IMR-90 (cell line): ENCODE data around the gene WNT7B. TPM values are rescaled to one million over a fixed set of nuclear protein-coding genes. Genes with fewer than 3 reads are reported as not detected.

Source experiments
- ATAC-seq: fragments of 200-7000 bp; cut with Tn5 transposase; 2 replicates; pipeline ENCODE4 v1.9.1; 2020; ENCODE audit warnings: low read depth, mild to moderate bottlenecking, moderate library complexity
- BruUV-seq: library from RNA; stranded (reverse); fragments of 400-500 nt; replicated peaks from 2 replicates; lab custom pipeline; 2021; lab: Mats Ljungman, UMichigan
- CTCF ChIA-PET: fragments of 300-600 bp; formaldehyde crosslinking; extraction: SDS; loops from one replicate; lab custom pipeline; 2021; ENCODE audit warnings: antibody characterized with exemption; lab: Yijun Ruan, JAX
- POLR2A ChIA-PET: fragments of 300-600 bp; sonication (Branson Sonifier 250); formaldehyde crosslinking; loops from one replicate; lab custom pipeline; 2022; ENCODE audit warnings: antibody characterized with exemption; ENCODE audit not compliant: unreplicated experiment; lab: Charles Lee
- DNase-seq: peaks from one replicate; pipeline ENCODE4 v3.0.0; 2013
- H2AFZ ChIP-seq: replicated peaks from 2 replicates; pipeline ENCODE3; 2013; ENCODE audit warnings: low read length, mild to moderate bottlenecking; ENCODE audit not compliant: poor library complexity
- H2AK5ac ChIP-seq: 2 replicates; pipeline ENCODE4 v1.6.1; 2013; ENCODE audit warnings: low read depth, low read length, inconsistent platforms
- H2AK9ac ChIP-seq: replicated peaks from 2 replicates; pipeline ENCODE3; 2013; ENCODE audit warnings: mild to moderate bottlenecking, low read depth, low read length, moderate library complexity; ENCODE audit not compliant: poor library complexity
- H2BK120ac ChIP-seq: 2 replicates; pipeline ENCODE4 v1.6.1; 2013; ENCODE audit warnings: low read depth, low read length, inconsistent platforms
- H2BK15ac ChIP-seq: 3 replicates; pipeline ENCODE4 v1.6.1; 2013; ENCODE audit warnings: low read depth, low read length, inconsistent platforms
- H2BK20ac ChIP-seq: 2 replicates; pipeline ENCODE4 v1.6.1; 2013; ENCODE audit warnings: low read depth, mild to moderate bottlenecking, inconsistent platforms, low read length, moderate library complexity
- H2BK5ac ChIP-seq: 2 replicates; pipeline ENCODE4 v1.6.1; 2013; ENCODE audit warnings: mild to moderate bottlenecking, low read depth, low read length, inconsistent platforms; ENCODE audit not compliant: poor library complexity, severe bottlenecking
- H3K14ac ChIP-seq: replicated peaks from 2 replicates; pipeline ENCODE4 v1.6.1; 2013; ENCODE audit warnings: low read depth, low read length, inconsistent platforms
- H3K18ac ChIP-seq: 2 replicates; pipeline ENCODE4 v1.6.1; 2013; ENCODE audit warnings: low read depth, low read length, control low read depth
- H3K23ac ChIP-seq: 2 replicates; pipeline ENCODE4 v1.6.1; 2013; ENCODE audit warnings: low read depth, low read length, inconsistent platforms
- H3K27ac ChIP-seq: 2 replicates; pipeline ENCODE4 v1.5.1; 2013; ENCODE audit warnings: mild to moderate bottlenecking, control low read depth, low read length; ENCODE audit not compliant: insufficient read depth
- H3K27me3 ChIP-seq: 2 replicates; pipeline ENCODE4 v1.6.1; 2013; ENCODE audit warnings: low read length; ENCODE audit not compliant: control insufficient read depth, insufficient read depth
- H3K36me3 ChIP-seq: 2 replicates; pipeline ENCODE4 v1.6.1; 2013; ENCODE audit warnings: low read length, mixed read lengths; ENCODE audit not compliant: control insufficient read depth, insufficient read depth
- H3K4ac ChIP-seq: 2 replicates; pipeline ENCODE4 v1.6.1; 2013; ENCODE audit warnings: low read depth, low read length, inconsistent platforms
- H3K4me1 ChIP-seq: 2 replicates; pipeline ENCODE4 v1.6.1; 2013; ENCODE audit warnings: low read length, mixed read lengths; ENCODE audit not compliant: control insufficient read depth, insufficient read depth
- H3K4me2 ChIP-seq: 2 replicates; pipeline ENCODE4 v1.6.1; 2013; ENCODE audit warnings: low read depth, mild to moderate bottlenecking, control low read depth, low read length, moderate library complexity
- H3K4me3 ChIP-seq: 2 replicates; pipeline ENCODE4 v1.5.1; 2013; ENCODE audit warnings: low read depth, mild to moderate bottlenecking, control low read depth, low read length, moderate library complexity; ENCODE audit not compliant: insufficient read depth
- H3K56ac ChIP-seq: 2 replicates; pipeline ENCODE4 v1.6.1; 2013; ENCODE audit warnings: low read length, inconsistent platforms; ENCODE audit not compliant: insufficient read depth; ENCODE audit errors: extremely low read depth
- H3K79me1 ChIP-seq, 2 experiments: 2 replicates each; pipeline ENCODE4 v1.6.1; 2013; ENCODE audit warnings: low read length in 2 of 2, inconsistent platforms in 1 of 2, low read depth in 1 of 2
- H3K9ac ChIP-seq: 2 replicates; pipeline ENCODE4 v1.6.1; 2013; ENCODE audit warnings: low read depth, low read length, control low read depth
- H3K9me1 ChIP-seq: 2 replicates; pipeline ENCODE4 v1.6.1; 2013; ENCODE audit warnings: low read length, inconsistent platforms; ENCODE audit not compliant: insufficient read depth
- H3K9me3 ChIP-seq: 2 replicates; pipeline ENCODE4 v1.6.1; 2013; ENCODE audit warnings: low read length; ENCODE audit not compliant: control insufficient read depth, insufficient read depth
- H4K20me1 ChIP-seq: 2 replicates; pipeline ENCODE4 v1.6.1; 2013; ENCODE audit warnings: low read length, inconsistent platforms; ENCODE audit not compliant: insufficient read depth
- H4K5ac ChIP-seq: 2 replicates; pipeline ENCODE4 v1.6.1; 2013; ENCODE audit warnings: mild to moderate bottlenecking, low read depth, low read length, control low read depth
- H4K8ac ChIP-seq, 2 experiments: 2 replicates each; pipeline ENCODE4 v1.6.1; 2013; ENCODE audit warnings: low read depth in 2 of 2, low read length in 2 of 2, control low read depth in 1 of 2, inconsistent platforms in 1 of 2
- H4K91ac ChIP-seq: 2 replicates; pipeline ENCODE4 v1.6.1; 2013; ENCODE audit warnings: low read depth, low read length, inconsistent platforms; ENCODE audit not compliant: insufficient read depth
- CEBPB ChIP-seq: IDR thresholded peaks from 2 replicates; pipeline ENCODE4 v1.6.1; 2012; ENCODE audit warnings: low read depth, low read length, improper control_type of control experiment
- FOS ChIP-seq: fragments of 150-350 bp; IDR thresholded peaks from 2 replicates; pipeline ENCODE4 v1.6.1; 2016; ENCODE audit warnings: low read depth, low read length
- MAFK ChIP-seq: IDR thresholded peaks from 2 replicates; pipeline ENCODE4 v1.6.1; 2012; ENCODE audit warnings: low read depth, low read length, improper control_type of control experiment
- MAZ ChIP-seq: IDR thresholded peaks from 2 replicates; pipeline ENCODE4 v1.6.1; 2012; ENCODE audit warnings: low read depth, mild to moderate bottlenecking, low read length, improper control_type of control experiment, moderate library complexity, borderline replicate concordance
- MXI1 ChIP-seq: IDR thresholded peaks from 2 replicates; pipeline ENCODE4 v1.6.1; 2012; ENCODE audit warnings: low read depth, mild to moderate bottlenecking, low read length, moderate library complexity, borderline replicate concordance
- NFE2L2 ChIP-seq: fragments of 150-350 bp; IDR thresholded peaks from 2 replicates; pipeline ENCODE4 v1.6.1; 2016; ENCODE audit warnings: low read depth, mild to moderate bottlenecking, low read length
- POLR2A ChIP-seq: IDR thresholded peaks from 2 replicates; pipeline ENCODE4 v1.6.1; 2012; ENCODE audit warnings: mild to moderate bottlenecking, low read depth, low read length
- RCOR1 ChIP-seq: IDR thresholded peaks from 2 replicates; pipeline ENCODE4 v1.6.1; 2012; ENCODE audit warnings: mild to moderate bottlenecking, low read length, improper control_type of control experiment; ENCODE audit not compliant: insufficient replicate concordance
- SMC3 ChIP-seq: fragments of 150-350 bp; IDR thresholded peaks from 2 replicates; pipeline ENCODE4 v1.6.1; 2016; ENCODE audit warnings: low read depth, mild to moderate bottlenecking, antibody characterized with exemption, low read length, moderate library complexity
- WGBS, 2 experiments: methylation state at CpG; one replicate each; pipeline versions ENCODE4 v1.1.5 to v1.1.7; 2013; ENCODE audit warnings: missing lambda C conversion rate in 2 of 2; ENCODE audit not compliant: insufficient read length in 1 of 2; ENCODE audit errors: extremely low coverage in 2 of 2; 5-methylcytosine and 5-hydroxymethylcytosine counted together
- dilution Hi-C: fragments of 300-500 bp; cut with HindIII; formaldehyde crosslinking; loops from one replicate; pipeline ENCODE4 v1.14.3; 2018; ENCODE audit warnings: low sequenced_read_pairs; ENCODE audit not compliant: unreplicated experiment
- in situ Hi-C: fragments of 300-500 bp; cut with MboI; formaldehyde crosslinking; loops from 3 replicates; pipeline ENCODE4 v1.14.3; 2019; ENCODE audit warnings: low sequenced_read_pairs, inconsistent platforms, mixed read lengths
- intact Hi-C: fragments of 100-400 bp; cut with micrococcal nuclease; formaldehyde crosslinking; loops from 2 replicates; pipeline ENCODE4 v1.10.0; 2022
- polyA plus RNA-seq, 3 experiments: library from polyadenylated mRNA; depleted of rRNA; stranded (reverse); fragments of >200 nt; gene quantifications; 2 replicates each; pipeline ENCODE4 v1.2.3, GENCODE V29; 2012; ENCODE audit warnings: low replicate concordance in 1 of 3
- total RNA-seq: library from RNA; depleted of rRNA; stranded (reverse); fragments of >200 nt; gene quantifications from 2 replicates; pipeline ENCODE4 v1.2.3, GENCODE V29; 2012
- TF ChIP-seq, protein P1 (sequence below): conservative IDR thresholded peaks from 2 replicates; pipeline ENCODE4 v1.5.1; 2012; ENCODE audit warnings: mild to moderate bottlenecking, low read depth, low read length, improper control_type of control experiment
- TF ChIP-seq, protein P2 (sequence below): fragments of 150-350 bp; IDR thresholded peaks from 2 replicates; pipeline ENCODE4 v1.6.1; 2017; ENCODE audit warnings: mild to moderate bottlenecking, antibody characterized with exemption, low read length, low read depth
- TF ChIP-seq, protein P3 (sequence below): fragments of 150-350 bp; IDR thresholded peaks from 2 replicates; pipeline ENCODE4 v1.6.1; 2016; ENCODE audit warnings: low read depth, mild to moderate bottlenecking, low read length, moderate library complexity, borderline replicate concordance

The WNT7B gene
- total and polyA plus RNA-seq, 2 of the 4 experiments (the other 2 are of a cell fraction) = under 0.01 to 0.15 TPM

DNA sequence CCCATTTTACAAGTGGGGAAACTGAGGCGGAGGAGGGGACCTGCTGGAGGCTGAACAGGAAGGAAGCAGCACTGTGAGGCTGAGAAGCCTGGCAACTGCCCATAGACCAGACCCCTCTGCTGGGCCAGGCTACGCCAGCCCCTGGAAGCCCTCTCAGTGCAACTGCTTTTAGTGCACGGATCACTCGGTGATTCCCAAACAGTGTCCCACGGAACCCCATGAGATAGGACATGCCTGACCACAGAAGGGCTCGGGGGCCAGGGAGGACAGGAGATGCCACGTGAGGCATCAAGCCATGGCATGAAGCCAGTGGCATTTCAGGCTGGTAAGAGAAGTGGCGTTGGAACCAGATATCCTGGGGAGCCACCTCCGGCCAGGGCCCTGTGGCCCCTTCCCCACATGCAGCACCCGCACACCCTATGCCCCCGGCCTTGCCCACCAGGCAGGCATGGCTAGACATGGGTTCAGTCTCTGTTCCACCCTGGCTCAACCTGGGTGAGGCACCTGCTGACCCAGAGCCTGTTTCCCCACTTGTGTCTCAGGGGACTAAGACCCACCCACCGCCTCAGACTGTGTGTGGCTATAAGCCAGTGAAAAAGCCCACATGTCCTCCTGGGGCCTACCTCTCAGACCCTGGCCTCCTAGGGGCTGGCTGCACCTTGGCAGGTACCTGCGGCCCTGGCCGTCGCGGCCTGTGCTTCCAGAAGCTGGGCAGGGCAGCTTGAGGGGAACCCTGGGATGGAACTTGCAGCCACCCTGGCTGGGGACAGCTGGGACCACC, 84.1 kb downstream of the WNT7B start:
- no peak overlapping the region for H3K14ac ChIP-seq
- H3K27ac ChIP-seq = no peak overlapping the region
- H4K5ac ChIP-seq = no peak overlapping the region
- H3K4me1 ChIP-seq = peaks cover 10% of the 10 kb centered on the region
- H4K8ac ChIP-seq = no peak overlapping the region
- peak overlapping the region; percentile 39; the same call in 1 of the 2 replicates for H2AK5ac ChIP-seq
- H2BK120ac ChIP-seq = no peak overlapping the region
- H3K9me1 ChIP-seq = no peaks in the 10 kb centered on the region
- in situ Hi-C loops (no loop called here), dilution Hi-C loops (no loop called here), intact Hi-C loops (no loop called here)
- DNase-seq = no peak
- no peak overlapping the region for H3K4ac ChIP-seq
- H2BK5ac ChIP-seq = no peak overlapping the region
- H4K20me1 ChIP-seq = no peaks in the 10 kb centered on the region
- BruUV-seq = no TSS peak
- H3K79me1 ChIP-seq = no peaks in the 10 kb centered on the region
- H3K56ac ChIP-seq = no peak overlapping the region
- no peak overlapping the region for H2BK15ac ChIP-seq
- H4K91ac ChIP-seq = no peak overlapping the region
- H3K27me3 ChIP-seq = peaks cover 30% of the 10 kb centered on the region
- H3K23ac ChIP-seq = no peak overlapping the region
- H3K9me3 ChIP-seq = no peaks in the 10 kb centered on the region
- TF ChIP-seq RCOR1 = no peak
- TF ChIP-seq, protein P1, sequence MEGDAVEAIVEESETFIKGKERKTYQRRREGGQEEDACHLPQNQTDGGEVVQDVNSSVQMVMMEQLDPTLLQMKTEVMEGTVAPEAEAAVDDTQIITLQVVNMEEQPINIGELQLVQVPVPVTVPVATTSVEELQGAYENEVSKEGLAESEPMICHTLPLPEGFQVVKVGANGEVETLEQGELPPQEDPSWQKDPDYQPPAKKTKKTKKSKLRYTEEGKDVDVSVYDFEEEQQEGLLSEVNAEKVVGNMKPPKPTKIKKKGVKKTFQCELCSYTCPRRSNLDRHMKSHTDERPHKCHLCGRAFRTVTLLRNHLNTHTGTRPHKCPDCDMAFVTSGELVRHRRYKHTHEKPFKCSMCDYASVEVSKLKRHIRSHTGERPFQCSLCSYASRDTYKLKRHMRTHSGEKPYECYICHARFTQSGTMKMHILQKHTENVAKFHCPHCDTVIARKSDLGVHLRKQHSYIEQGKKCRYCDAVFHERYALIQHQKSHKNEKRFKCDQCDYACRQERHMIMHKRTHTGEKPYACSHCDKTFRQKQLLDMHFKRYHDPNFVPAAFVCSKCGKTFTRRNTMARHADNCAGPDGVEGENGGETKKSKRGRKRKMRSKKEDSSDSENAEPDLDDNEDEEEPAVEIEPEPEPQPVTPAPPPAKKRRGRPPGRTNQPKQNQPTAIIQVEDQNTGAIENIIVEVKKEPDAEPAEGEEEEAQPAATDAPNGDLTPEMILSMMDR = no peak
- no peak for TF ChIP-seq MXI1
- no peak for TF ChIP-seq POLR2A
- no peak for TF ChIP-seq SMC3
- no peak for TF ChIP-seq CEBPB
- no peak for TF ChIP-seq FOS
- TF ChIP-seq, protein P2, sequence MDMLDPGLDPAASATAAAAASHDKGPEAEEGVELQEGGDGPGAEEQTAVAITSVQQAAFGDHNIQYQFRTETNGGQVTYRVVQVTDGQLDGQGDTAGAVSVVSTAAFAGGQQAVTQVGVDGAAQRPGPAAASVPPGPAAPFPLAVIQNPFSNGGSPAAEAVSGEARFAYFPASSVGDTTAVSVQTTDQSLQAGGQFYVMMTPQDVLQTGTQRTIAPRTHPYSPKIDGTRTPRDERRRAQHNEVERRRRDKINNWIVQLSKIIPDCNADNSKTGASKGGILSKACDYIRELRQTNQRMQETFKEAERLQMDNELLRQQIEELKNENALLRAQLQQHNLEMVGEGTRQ = no peak
- TF ChIP-seq MAZ = no peak
- TF ChIP-seq NFE2L2 = no peak
- TF ChIP-seq, protein P3, sequence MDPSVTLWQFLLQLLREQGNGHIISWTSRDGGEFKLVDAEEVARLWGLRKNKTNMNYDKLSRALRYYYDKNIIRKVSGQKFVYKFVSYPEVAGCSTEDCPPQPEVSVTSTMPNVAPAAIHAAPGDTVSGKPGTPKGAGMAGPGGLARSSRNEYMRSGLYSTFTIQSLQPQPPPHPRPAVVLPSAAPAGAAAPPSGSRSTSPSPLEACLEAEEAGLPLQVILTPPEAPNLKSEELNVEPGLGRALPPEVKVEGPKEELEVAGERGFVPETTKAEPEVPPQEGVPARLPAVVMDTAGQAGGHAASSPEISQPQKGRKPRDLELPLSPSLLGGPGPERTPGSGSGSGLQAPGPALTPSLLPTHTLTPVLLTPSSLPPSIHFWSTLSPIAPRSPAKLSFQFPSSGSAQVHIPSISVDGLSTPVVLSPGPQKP = no peak
- TF ChIP-seq MAFK = no peak
- no peak for ATAC-seq
- H3K18ac ChIP-seq = no peak overlapping the region
- no peak overlapping the region for H3K9ac ChIP-seq
- no peak overlapping the region for H3K4me2 ChIP-seq
- H3K36me3 ChIP-seq = no peaks in the 10 kb centered on the region
- H2AK9ac ChIP-seq = no peak overlapping the region
- ChIA-PET CTCF (interaction anchor here (1.1 kb wide), 1 partner anchor 17 kb away, joined by 3 read pairs; no protein-coding TSS in a partner anchor), POLR2A (no interaction called here)
- no peak overlapping the region for H3K4me3 ChIP-seq
- no peak overlapping the region for H2BK20ac ChIP-seq
- 91% methylated on average over 9 of the region's 16 CpGs; no CpG with 5 or more reads in 1 of the 2 experiments for WGBS, 2 experiments
- peak overlapping the region; percentile 70 for H2AFZ ChIP-seq
